NOMO-1 (cell line): ENCODE data around the gene PIK3C3.
"Not testable (repeated sequence)": the region's sequence is repeated elsewhere in the genome, so short reads cannot be mapped to it uniquely, and the experiment has no call there.

Experiments used
- DNase-seq, 2 experiments: peaks; one replicate each; lab custom pipeline; 2025; ENCODE audit not compliant: unreplicated experiment in 2 of 2; lab: John Stamatoyannopoulos, UW

PIK3C3 gene

GRCh38 chr18:42018831-42019230, 63.8 kb downstream of the PIK3C3 start:
- no peak for DNase-seq

DNA sequence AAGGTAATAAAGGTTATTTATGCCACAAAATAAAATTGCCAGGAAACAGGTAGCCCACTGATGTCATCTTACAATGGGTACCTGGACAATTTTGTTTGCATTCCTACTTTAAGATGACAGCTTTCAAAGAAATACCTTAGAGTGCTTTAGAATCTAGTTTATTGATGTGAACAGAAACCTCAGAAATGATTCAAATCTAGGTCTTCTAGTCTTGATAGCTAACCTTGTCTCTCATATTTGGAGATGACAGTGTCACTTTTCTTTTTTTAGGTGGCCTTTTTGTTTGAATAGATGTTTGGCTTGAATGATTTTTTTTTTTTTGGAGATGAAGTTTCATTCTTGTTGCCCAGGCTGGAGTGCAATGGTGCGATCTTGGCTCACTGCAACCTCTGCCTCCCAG, 69.1 kb downstream of the PIK3C3 start:
- DNase-seq = no peak

DNA sequence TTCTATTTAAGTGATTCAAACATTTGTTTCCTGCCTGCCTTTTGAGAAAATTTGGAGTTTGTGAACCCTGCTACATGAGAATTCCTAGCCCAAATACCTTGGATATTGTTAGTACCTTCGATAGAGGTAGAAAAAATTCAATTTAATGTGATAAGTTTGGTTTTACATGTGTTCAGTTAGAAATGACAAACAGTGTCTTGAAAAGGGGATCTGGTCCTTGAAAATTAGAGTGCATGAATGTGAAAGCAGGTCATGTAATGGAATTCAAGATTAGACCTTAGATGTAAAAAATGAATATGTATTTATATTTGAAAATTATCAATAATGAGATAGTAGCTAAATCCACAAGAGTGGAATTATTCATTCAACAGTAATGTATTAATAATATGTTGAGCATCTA, 70.5 kb downstream of the PIK3C3 start:
- DNase-seq = no peak

GRCh38 chr18:42025974-42026625, 71.1 kb downstream of the PIK3C3 start:
- DNase-seq = no peak

- peak; percentile 19 to 41 for DNase-seq
Measured at GRCh38 chr18:42028247-42028832, 73.3 kb downstream of the PIK3C3 start.

GRCh38 chr18:42029092-42029491, 74.1 kb downstream of the PIK3C3 start:
- no peak for DNase-seq

- DNase-seq = no peak
Measured at GRCh38 chr18:42030586-42031182, 75.7 kb downstream of the PIK3C3 start.

- DNase-seq = no peak
Measured at GRCh38 chr18:42032447-42032846, 77.4 kb downstream of the PIK3C3 start.

- DNase-seq = no peak
Measured at GRCh38 chr18:42033137-42033810, 78.2 kb downstream of the PIK3C3 start.

- no peak for DNase-seq
Measured at GRCh38 chr18:42038936-42039335, 83.9 kb downstream of the PIK3C3 start.

DNA sequence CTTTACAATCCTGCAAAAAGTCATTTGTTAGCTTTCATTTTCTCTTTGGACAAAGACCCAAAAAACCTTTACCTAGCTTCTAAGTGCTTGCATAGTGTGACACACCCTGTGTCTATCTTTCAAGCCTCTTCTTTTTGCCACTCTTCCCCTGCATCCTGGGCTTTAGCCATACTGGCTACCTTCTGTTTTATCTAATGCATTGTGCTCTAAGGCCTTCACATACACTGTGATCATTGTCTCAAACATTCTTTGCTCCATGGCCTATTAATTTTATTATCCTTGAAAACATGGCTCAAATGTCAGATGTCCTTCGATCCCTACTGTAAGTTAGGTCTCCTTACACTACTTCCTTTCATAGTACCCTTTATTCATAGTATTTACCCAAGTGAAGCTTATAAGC, 84.4 kb downstream of the PIK3C3 start:
- DNase-seq = no peak

DNA sequence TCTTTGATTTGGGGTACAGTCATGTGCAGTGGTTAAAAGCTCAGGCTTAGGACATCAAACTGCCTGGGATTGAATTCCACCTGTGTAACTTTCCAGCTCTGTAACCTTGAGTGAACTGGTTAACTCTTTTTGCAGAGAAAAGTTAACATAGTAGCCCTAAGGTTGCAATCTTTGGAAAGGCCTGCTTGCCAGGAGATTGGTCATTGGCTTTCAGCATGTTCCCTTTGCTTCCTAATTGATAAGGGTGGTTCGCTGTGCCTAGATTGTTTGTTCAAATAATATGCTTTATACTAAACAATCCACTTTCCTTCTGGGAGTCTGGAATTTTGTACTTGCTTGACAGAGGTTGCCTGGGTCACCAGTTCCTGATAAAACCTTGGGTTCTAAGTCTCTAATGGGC, 86.8 kb downstream of the PIK3C3 start:
- DNase-seq = no peak

DNA sequence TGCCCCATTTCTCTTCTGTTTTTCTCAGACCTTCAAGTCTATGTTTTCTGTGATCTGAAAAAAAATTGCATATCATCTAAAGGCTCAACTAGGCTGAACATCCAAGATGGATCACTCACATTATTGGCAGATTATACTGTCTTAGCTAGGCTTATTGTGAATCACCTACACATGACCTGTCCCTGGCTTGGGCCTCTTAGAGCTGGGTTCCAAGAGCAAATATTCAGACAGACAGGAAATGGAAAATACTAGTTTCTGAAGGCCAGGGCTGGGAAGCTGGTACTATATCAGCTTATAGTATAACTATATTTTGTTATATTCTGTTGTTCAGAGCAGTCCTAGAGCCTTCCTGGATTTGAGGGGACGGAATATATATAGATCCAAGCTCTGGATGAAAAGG, 90.3 kb downstream of the PIK3C3 start:
- no peak for DNase-seq

DNA sequence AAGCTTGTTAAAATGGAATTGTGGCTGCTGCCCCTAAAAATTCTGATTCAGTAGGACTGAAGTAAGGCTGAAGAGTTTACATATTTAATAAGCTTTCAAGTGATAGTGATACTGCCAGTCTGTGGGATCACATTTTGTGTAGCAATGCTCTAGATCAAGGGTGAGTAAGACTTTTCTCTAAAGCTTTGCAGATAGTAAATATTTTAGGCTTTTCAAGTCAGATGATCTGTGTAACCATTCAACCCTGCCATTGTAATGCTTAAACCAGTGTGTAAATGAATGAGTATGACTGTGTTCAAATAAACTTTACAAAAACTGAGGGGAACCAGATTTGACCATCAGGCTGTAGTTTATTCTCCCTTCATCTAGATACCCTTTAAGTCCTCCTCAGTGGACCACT, 92.7 kb downstream of the PIK3C3 start:
- no peak for DNase-seq

- peak; percentile 77 to 88 for DNase-seq
Measured at GRCh38 chr18:42048158-42048557, 93.1 kb downstream of the PIK3C3 start.

GRCh38 chr18:42049536-42049935, 94.5 kb downstream of the PIK3C3 start:
- not testable (repeated sequence) for DNase-seq

- DNase-seq = no peak
Measured at GRCh38 chr18:42051411-42051810, 96.4 kb downstream of the PIK3C3 start.

DNA sequence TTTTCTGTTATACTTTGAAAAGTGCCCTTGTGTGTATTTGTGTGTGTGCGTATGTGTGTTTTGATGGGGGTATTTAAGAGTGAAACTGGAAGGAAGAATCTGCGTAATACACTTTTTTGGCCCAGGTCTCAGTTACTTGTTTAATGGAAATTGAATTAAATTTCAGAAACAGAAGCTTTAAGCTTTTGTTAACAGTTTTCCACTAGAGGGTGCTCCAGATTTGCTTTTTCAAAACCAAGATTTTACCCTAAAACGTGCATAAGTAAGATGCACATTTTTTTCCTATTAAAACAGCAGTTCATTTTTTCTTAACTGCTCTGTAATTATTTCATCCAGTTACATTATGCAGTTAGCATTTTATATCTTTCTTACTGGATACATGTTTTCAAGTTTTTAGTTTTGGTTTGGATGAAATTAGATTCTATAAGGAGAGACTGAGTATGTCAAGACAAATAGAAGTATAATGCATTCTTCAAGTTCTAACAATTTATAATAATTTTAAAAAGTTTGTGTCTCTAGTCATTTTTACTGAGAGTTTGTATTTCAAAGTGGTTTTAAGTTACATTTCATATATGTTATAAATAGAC, 97.2 kb downstream of the PIK3C3 start:
- DNase-seq = no peak

GRCh38 chr18:42053188-42053781, 98.3 kb downstream of the PIK3C3 start:
- peak in 1 of 2 experiments; percentile 40 for DNase-seq

GRCh38 chr18:42064109-42064508, 109.1 kb downstream of the PIK3C3 start:
- no peak for DNase-seq

- DNase-seq = no peak
Measured at GRCh38 chr18:42067518-42067917, 112.5 kb downstream of the PIK3C3 start.
